ENCODE measurements around the gene DBH. TPM values are rescaled to one million over a fixed set of nuclear protein-coding genes. Genes with fewer than 3 reads are reported as not detected.

Gene DBH
- total and polyA plus RNA-seq, 8 donors, result 0.08 to 2.2 (median 1.3) TPM

DNA sequence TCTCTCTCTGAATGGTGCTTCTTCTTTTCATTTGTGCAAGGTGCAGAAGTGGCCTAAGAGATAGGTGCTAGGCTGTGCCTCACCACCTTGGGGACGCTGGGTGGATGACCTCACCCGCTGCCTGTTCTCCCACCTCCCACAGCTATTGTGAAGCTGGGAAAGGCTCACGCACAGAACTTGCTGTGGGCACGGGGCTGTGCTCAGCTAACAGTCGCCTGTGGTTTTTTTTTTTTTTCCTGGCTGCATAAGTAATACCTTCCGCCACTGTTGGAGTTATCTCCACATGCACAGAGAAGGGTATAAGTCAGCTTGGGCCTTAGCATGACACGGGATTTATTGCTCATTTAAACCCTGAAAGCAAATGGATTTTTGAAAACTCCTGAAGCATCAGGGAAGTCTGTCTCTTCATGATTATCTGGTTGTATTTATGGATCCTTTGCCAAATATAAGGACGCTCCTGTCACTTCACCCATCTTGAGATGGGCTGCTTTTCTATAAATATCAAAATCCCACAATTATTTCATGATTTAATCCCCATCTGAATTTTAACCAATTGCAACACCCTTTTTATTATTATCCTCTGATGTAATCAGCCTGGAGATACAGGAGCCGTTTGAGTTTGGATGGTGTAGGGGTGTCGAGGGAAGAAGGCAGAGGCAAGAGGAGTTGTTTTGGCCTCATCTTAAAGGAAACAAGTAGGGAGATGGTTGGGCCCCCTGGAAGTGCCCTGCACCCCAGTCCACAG, 9.0 kb downstream of the DBH start:
- DNase-seq (peak in 1 of 4 donors; percentile 25), ATAC-seq (no peak)
- Histone ChIP-seq H3K27ac (no peak overlapping the region), H3K4me3 (no peak overlapping the region), H3K4me1 (no peaks in the 10 kb centered on the region), H3K27me3 (peaks cover 0 to 11% of the 10 kb centered on the region in 2 donors), H3K36me3 (no peaks in the 10 kb centered on the region), H3K9me3 (no peaks in the 10 kb centered on the region)
- TF ChIP-seq, protein P1, sequence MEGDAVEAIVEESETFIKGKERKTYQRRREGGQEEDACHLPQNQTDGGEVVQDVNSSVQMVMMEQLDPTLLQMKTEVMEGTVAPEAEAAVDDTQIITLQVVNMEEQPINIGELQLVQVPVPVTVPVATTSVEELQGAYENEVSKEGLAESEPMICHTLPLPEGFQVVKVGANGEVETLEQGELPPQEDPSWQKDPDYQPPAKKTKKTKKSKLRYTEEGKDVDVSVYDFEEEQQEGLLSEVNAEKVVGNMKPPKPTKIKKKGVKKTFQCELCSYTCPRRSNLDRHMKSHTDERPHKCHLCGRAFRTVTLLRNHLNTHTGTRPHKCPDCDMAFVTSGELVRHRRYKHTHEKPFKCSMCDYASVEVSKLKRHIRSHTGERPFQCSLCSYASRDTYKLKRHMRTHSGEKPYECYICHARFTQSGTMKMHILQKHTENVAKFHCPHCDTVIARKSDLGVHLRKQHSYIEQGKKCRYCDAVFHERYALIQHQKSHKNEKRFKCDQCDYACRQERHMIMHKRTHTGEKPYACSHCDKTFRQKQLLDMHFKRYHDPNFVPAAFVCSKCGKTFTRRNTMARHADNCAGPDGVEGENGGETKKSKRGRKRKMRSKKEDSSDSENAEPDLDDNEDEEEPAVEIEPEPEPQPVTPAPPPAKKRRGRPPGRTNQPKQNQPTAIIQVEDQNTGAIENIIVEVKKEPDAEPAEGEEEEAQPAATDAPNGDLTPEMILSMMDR (IDR thresholded peaks at IDR 0.05), result no peak
- intact Hi-C loops (cut with DNase I), result no loop called here

DNA sequence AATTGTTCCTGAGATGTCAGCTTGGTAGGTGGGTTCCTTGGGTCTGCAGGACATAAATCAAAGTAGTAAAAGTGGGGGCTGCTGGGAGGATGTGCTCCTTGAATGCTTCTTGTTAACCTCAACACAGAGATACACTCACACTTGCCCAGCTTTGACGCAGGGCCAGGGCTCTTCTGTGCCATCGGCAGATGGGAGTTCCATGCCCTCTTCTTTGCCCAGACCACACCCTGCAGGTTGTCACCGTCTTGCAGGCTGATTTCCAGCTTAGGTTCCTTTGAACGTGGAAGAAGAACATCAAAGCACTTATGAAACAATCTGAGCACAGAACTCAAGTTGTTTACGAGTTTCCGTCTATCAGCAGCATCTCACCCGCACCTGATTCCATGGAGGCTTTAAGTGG, 11.0 kb downstream of the DBH start:
- ATAC-seq (no peak), DNase-seq (peak in 1 of 4 donors; percentile 17)
- no peaks in the 10 kb centered on the region for H3K36me3 ChIP-seq
- no peaks in the 10 kb centered on the region for H3K9me3 ChIP-seq
- TF ChIP-seq, protein P1 (IDR thresholded peaks at IDR 0.05), result no peak
- no peak overlapping the region for H3K27ac ChIP-seq
- no peaks in the 10 kb centered on the region for H3K4me1 ChIP-seq
- H3K4me3 ChIP-seq, result no peak overlapping the region
- intact Hi-C loops (cut with DNase I), result no loop called here
- peaks cover 0 to 25% of the 10 kb centered on the region in 2 donors for H3K27me3 ChIP-seq

DNA sequence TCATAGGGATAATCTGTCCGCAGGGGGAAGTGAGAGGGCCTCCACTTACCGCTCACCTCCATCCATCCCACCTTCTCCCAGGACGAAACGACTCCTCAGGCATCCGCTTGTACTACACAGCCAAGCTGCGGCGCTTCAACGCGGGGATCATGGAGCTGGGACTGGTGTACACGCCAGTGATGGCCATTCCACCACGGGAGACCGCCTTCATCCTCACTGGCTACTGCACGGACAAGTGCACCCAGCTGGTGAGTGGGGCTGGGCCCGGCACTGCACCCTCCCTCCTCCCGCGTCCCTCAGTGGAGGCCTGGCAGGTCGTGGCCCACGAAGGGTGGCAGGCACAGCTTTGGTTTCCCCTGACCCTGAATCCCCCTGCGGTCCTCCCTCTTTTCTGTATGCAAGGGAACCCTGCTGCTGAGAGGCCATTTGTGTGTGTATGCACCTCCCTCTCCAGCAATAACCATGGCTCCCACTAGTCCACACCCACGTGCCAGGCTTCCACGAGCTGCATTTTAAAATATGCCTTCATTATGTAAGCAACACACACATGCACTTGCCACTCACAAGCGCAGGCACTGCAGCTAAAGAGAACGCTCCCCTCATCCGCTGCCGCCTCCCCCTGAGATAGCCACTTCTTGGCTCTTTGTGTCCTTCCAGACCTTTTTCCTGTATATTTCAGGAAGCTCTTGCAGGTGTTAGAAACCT, 11.8 kb downstream of the DBH start:
- H3K9me3 ChIP-seq, result no peaks in the 10 kb centered on the region

DNA sequence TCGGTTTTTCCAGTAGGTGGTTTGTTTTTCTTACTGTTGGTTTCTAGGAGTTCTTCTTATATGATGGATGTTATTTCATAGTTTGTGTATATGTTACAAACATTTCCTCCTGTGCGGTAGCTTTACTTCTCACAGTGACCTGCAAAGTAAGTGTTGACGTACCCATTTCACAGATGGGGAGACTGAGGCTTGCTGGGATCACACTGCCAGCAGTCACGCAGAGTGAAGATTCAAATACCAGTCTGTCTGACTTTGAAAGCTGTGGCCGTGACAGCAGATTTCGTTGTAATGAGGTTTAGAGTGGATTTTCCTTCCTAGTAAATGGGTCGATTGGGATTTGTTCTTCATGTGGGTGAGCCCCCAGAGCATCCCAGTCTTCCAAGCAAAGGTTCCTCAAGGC, 13.0 kb downstream of the DBH start:
- TF ChIP-seq, protein P1 (IDR thresholded peaks at IDR 0.05), result no peak
- H3K27me3 ChIP-seq, result peaks cover 0 to 44% of the 10 kb centered on the region in 2 donors
- DNase-seq (no peak), ATAC-seq (no peak)
- no peaks in the 10 kb centered on the region for H3K4me1 ChIP-seq
- H3K36me3 ChIP-seq, result no peaks in the 10 kb centered on the region
- no peak overlapping the region for H3K27ac ChIP-seq
- intact Hi-C loops (cut with DNase I), result no loop called here
- no peaks in the 10 kb centered on the region for H3K9me3 ChIP-seq
- no peak overlapping the region for H3K4me3 ChIP-seq

More for the DNA sequence above, 11.8 kb downstream of the DBH start:
- Histone ChIP-seq H3K4me1 (no peaks in the 10 kb centered on the region), H3K27me3 (peaks cover 0 to 33% of the 10 kb centered on the region in 2 donors), H3K36me3 (no peaks in the 10 kb centered on the region), H3K27ac (no peak overlapping the region), H3K4me3 (no peak overlapping the region)
- TF ChIP-seq, protein P1 (IDR thresholded peaks at IDR 0.05), result no peak
- DNase-seq (peak in 1 of 4 donors; percentile 71), ATAC-seq (no peak)
- intact Hi-C loops (cut with DNase I), result no loop called here

DNA sequence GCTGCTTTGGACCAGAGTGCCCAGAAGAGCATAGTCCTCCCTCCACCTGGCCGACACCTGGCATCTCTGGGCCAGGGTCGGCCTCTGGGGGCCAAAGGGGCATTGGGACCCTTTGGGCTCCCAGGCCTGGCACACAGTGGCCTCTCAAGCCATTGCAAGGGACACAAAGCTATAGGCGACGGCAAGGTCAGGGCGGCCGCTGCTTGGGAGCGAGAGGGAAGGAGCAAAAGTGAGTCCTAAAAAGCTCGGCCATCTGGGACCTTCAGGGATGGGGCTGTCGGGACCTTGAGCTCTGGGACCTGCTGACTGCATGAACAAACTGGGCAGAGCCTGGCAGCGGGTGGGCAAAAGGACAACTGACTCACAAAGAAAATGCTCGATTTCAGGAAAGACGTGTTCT, 13.9 kb downstream of the DBH start:
- Histone ChIP-seq H3K9me3 (no peaks in the 10 kb centered on the region), H3K4me1 (no peaks in the 10 kb centered on the region), H3K27me3 (peaks cover 0 to 52% of the 10 kb centered on the region in 2 donors), H3K36me3 (no peaks in the 10 kb centered on the region), H3K4me3 (no peak overlapping the region), H3K27ac (no peak overlapping the region)
- peak in 1 of 4 donors; percentile 72 for DNase-seq
- TF ChIP-seq, protein P1 (IDR thresholded peaks at IDR 0.05), result no peak
- ATAC-seq, result no peak
- intact Hi-C loops (cut with DNase I), result no loop called here
